Measurements from ENCODE around the gene EDRF1.

Gene EDRF1

DNA sequence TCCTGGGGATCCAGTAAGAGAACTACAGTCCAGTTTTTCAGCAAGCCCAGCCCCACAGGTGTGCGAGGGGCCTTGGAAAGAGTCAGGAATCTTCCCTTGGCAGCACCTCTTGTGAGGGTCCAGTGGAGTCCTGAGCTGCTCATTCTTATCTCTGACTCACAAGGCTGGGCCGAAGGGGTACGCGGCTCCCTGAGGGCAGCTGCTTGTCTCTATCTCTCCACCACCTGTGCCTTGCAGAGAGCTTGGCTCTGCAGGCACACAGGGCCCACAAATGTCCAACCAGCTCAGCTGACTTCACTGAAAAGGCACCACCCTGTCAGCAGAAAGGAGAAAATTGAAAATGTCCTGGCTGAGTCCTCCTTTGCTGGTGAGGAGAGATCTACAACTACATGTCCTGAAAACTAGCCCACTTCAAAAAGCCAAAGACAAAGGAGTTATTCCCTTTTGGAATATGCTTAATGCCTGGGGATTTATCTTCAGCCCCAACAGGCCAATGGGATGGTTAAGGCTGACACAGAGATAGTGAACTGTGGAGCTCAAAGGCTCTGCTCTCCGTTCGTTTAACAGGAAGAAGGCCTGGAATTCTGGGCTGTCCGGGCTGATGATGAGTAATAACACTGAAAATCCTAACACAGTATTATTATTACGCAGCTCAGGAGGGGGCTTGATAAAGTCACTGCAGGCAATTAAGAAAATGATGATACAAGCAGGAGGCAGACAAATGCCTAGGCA, 80.1 kb downstream of the EDRF1 start:
- no peaks in the 10 kb centered on the region for H3K36me3 ChIP-seq (ENCODE audit: control insufficient read depth, insufficient read depth, low read length)
- no peak overlapping the region for H3K27ac ChIP-seq (ENCODE audit: insufficient read depth, low read depth, low read length, poor library complexity, severe bottlenecking)
- H3K4me1 ChIP-seq (ENCODE audit: control insufficient read depth, insufficient read depth, low read length): no peaks in the 10 kb centered on the region
- no peaks in the 10 kb centered on the region for H3K27me3 ChIP-seq (ENCODE audit: control insufficient read depth, insufficient read depth, low read length, poor library complexity, severe bottlenecking)
- no peaks in the 10 kb centered on the region for H3K9me3 ChIP-seq (ENCODE audit: control insufficient read depth, low read length)
- 91 to 96% methylated on average over 8 of the region's 8 CpGs for WGBS, 2 experiments
- no peak overlapping the region for H3K4me3 ChIP-seq (ENCODE audit: insufficient read depth, low read depth, low read length)

DNA sequence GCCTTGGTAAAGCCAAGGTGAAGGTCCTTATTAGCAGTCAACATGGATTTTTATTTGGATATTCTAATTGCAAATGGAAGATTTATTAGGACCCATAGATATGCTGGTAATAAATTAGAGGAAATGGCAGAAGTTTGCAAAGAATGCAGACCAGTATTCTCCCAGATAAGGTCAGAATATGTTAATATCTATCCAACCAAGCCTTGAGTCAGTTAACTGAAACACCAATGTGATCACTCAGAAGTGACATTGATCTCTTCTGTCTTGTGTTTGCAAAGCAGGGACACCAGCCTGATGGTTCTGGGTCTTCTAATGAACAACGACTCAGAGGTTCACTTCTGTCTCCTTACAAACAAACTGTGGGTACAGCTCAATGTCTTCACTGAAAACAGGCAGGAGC, 82.1 kb downstream of the EDRF1 start:
- Histone ChIP-seq H3K4me3 (ENCODE audit: insufficient read depth, low read depth, low read length) (no peak overlapping the region), H3K36me3 (ENCODE audit: control insufficient read depth, insufficient read depth, low read length) (no peaks in the 10 kb centered on the region), H3K4me1 (ENCODE audit: control insufficient read depth, insufficient read depth, low read length) (no peaks in the 10 kb centered on the region), H3K27ac (ENCODE audit: insufficient read depth, low read depth, low read length, poor library complexity, severe bottlenecking) (no peak overlapping the region), H3K9me3 (ENCODE audit: control insufficient read depth, low read length) (no peaks in the 10 kb centered on the region), H3K27me3 (ENCODE audit: control insufficient read depth, insufficient read depth, low read length, poor library complexity, severe bottlenecking) (no peaks in the 10 kb centered on the region)
- 90 to 96% methylated on average over 1 of the region's 1 CpG for WGBS, 2 experiments

DNA sequence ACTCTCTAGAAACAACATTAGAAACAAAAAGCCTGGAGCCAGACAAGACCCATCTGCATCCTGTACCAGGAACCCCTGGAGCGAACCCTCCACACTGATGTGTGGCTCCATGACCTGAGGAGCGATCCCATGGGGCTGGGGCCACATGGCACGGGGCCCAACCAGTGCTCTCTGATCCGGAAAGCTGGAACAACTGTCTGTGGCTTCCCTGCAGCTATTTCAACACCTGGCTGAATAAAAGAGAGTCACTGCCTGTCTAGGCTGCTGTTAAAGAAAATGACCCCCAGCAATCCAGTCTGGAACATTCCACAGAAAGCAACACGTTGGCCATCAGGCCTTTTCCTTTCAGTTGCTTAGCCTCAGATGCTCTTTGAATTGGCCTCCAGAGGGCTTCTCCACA, 82.6 kb downstream of the EDRF1 start:
- 91 to 93% methylated on average over 5 of the region's 5 CpGs for WGBS, 2 experiments
- Histone ChIP-seq H3K4me1 (ENCODE audit: control insufficient read depth, insufficient read depth, low read length) (no peaks in the 10 kb centered on the region), H3K27ac (ENCODE audit: insufficient read depth, low read depth, low read length, poor library complexity, severe bottlenecking) (no peak overlapping the region), H3K9me3 (ENCODE audit: control insufficient read depth, low read length) (no peaks in the 10 kb centered on the region), H3K4me3 (ENCODE audit: insufficient read depth, low read depth, low read length) (no peak overlapping the region), H3K36me3 (ENCODE audit: control insufficient read depth, insufficient read depth, low read length) (peaks cover 2% of the 10 kb centered on the region), H3K27me3 (ENCODE audit: control insufficient read depth, insufficient read depth, low read length, poor library complexity, severe bottlenecking) (no peaks in the 10 kb centered on the region)

DNA sequence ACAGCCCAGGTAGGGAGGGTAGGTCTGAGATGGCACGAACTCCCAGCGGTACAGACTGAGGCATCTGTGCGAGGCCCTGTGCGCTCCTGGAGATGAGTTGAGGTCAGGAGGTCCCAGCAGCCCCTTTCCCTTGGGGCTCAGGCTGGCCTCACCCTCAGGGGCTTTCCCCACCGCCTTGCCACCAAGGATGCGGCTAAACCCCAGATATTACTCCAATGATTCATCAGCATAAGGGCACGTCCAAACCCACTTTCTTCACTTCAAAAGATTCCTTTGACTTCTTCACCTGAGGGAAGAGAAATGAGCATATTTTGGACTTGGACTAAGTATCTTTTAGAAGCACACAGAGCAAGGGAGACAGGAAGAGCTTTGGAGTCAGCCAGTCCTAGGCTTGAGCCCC, 83.2 kb downstream of the EDRF1 start:
- WGBS, 2 experiments: 91 to 97% methylated on average over 7 of the region's 7 CpGs
- Histone ChIP-seq H3K27me3 (ENCODE audit: control insufficient read depth, insufficient read depth, low read length, poor library complexity, severe bottlenecking) (no peaks in the 10 kb centered on the region), H3K27ac (ENCODE audit: insufficient read depth, low read depth, low read length, poor library complexity, severe bottlenecking) (no peak overlapping the region), H3K36me3 (ENCODE audit: control insufficient read depth, insufficient read depth, low read length) (peaks cover 8% of the 10 kb centered on the region), H3K9me3 (ENCODE audit: control insufficient read depth, low read length) (no peaks in the 10 kb centered on the region), H3K4me3 (ENCODE audit: insufficient read depth, low read depth, low read length) (no peak overlapping the region), H3K4me1 (ENCODE audit: control insufficient read depth, insufficient read depth, low read length) (no peaks in the 10 kb centered on the region)

DNA sequence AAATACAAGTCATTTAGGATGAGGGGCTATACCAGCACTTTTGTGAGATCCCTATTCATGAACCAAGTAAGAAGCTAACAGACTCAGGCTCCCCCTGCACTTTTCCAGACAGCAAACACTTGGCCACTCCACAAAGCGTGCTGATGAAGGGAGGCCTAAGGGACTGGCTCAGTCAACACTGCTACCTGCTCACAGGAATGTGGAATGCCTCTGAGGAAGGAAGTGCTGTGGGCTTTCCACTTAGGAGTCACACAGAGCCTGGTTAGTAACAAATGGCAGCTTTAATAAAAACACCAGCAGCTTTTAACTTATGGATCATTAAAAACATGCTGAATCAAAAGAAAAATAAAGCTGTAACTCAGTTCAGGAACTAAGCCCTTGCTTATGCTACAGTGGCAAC, 88.5 kb downstream of the EDRF1 start:
- 93 to 94% methylated on average over 1 of the region's 1 CpG for WGBS, 2 experiments
- no peak overlapping the region for H3K4me3 ChIP-seq (ENCODE audit: insufficient read depth, low read depth, low read length)
- no peaks in the 10 kb centered on the region for H3K27me3 ChIP-seq (ENCODE audit: control insufficient read depth, insufficient read depth, low read length, poor library complexity, severe bottlenecking)
- no peaks in the 10 kb centered on the region for H3K9me3 ChIP-seq (ENCODE audit: control insufficient read depth, low read length)
- no peak overlapping the region for H3K27ac ChIP-seq (ENCODE audit: insufficient read depth, low read depth, low read length, poor library complexity, severe bottlenecking)
- peaks cover 14% of the 10 kb centered on the region for H3K36me3 ChIP-seq (ENCODE audit: control insufficient read depth, insufficient read depth, low read length)
- peaks cover 7% of the 10 kb centered on the region for H3K4me1 ChIP-seq (ENCODE audit: control insufficient read depth, insufficient read depth, low read length)

DNA sequence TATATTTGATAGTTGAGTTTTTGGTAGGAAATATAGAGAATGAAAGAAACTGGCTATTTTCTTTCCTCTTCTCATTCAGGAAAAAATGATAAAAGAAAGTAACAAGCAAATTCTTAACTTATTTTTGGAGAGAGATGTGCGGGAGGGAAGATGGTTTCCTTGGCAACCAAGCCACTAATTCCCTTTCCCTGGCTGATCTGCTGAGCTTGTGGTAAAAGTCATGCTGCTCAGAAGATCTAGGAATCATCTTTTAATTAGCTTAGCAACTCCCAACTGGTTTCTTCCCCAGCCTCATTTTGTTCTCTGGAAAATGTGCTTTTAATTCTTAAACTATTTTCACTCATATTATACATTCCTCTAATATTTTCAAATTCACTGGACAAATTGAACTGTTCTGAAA, 91.7 kb downstream of the EDRF1 start:
- no peaks in the 10 kb centered on the region for H3K27me3 ChIP-seq (ENCODE audit: control insufficient read depth, insufficient read depth, low read length, poor library complexity, severe bottlenecking)
- WGBS, 2 experiments: 86 to 88% methylated on average over 1 of the region's 1 CpG
- peaks cover 7% of the 10 kb centered on the region for H3K4me1 ChIP-seq (ENCODE audit: control insufficient read depth, insufficient read depth, low read length)
- H3K4me3 ChIP-seq (ENCODE audit: insufficient read depth, low read depth, low read length): no peak overlapping the region
- peaks cover 23% of the 10 kb centered on the region for H3K36me3 ChIP-seq (ENCODE audit: control insufficient read depth, insufficient read depth, low read length)
- no peak overlapping the region for H3K27ac ChIP-seq (ENCODE audit: insufficient read depth, low read depth, low read length, poor library complexity, severe bottlenecking)
- no peaks in the 10 kb centered on the region for H3K9me3 ChIP-seq (ENCODE audit: control insufficient read depth, low read length)

DNA sequence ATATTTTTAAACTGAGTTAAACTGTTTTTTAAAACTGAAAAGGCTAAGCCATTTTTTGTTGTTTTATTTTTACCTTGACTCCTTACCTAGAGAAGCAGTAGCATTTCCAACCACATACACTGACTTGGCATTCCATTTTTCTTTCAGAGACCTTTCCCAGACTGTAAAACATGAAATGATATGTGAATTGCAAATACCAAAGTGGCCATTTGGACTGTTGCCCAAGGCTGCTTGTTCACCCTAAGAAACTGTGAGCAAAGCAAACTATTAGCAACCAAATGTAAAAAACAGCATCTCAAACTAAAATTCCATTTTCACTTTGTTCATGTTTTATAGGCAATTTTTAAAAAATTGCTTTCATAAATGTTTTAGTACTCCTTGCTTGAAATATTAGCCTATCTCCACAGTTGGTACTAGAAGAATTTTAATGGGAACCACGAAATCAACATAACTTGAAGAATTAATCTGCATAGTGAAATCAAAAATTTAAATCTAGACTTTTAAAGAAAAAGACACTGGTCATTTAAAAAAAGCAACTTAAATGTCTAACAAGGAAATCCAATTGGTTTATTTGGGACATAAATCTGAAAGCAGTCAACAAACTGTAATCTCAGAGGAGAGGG, 92.7 kb downstream of the EDRF1 start:
- no peaks in the 10 kb centered on the region for H3K27me3 ChIP-seq (ENCODE audit: control insufficient read depth, insufficient read depth, low read length, poor library complexity, severe bottlenecking)
- 100% methylated on average over 1 of the region's 1 CpG; no CpG with 5 or more reads in 1 of the 2 experiments for WGBS, 2 experiments
- no peak overlapping the region for H3K27ac ChIP-seq (ENCODE audit: insufficient read depth, low read depth, low read length, poor library complexity, severe bottlenecking)
- H3K4me1 ChIP-seq (ENCODE audit: control insufficient read depth, insufficient read depth, low read length): peaks cover 7% of the 10 kb centered on the region
- no peaks in the 10 kb centered on the region for H3K9me3 ChIP-seq (ENCODE audit: control insufficient read depth, low read length)
- H3K36me3 ChIP-seq (ENCODE audit: control insufficient read depth, insufficient read depth, low read length): peaks cover 20% of the 10 kb centered on the region
- H3K4me3 ChIP-seq (ENCODE audit: insufficient read depth, low read depth, low read length): no peak overlapping the region

Data from ectodermal cell (in vitro differentiated cells).